ENCODE measurements around the gene KRI1. TPM values are rescaled to one million over a fixed set of nuclear protein-coding genes. Genes with fewer than 3 reads are reported as not detected.

KRI1 gene
- total and polyA plus RNA-seq, 2 experiments from 2014 or later, result 23.8 to 43.2 TPM

DNA sequence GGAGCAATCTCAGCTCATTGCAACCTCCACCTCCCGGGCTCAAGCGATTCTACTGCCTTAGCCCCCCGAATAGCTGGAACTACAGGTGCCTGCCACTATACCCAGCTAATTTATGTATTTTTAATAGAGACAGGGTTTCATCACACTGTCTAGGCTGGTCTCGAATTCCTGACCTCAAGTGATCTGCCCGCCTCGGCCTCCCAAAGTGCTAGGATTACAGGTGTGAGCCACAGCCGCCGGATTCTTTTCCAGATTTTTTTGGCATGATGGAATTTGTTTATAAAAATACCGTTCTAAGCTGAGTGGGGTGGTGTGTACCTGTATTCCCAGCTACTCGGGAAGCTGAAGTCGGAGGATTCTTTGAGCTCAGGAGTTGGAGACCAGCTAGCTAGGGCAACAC is 28.1 kb downstream of the KRI1 start:
- Histone ChIP-seq H3K27ac (ENCODE audit: low read depth) (no peak overlapping the region), H3K36me3 (ENCODE audit: insufficient read depth) (no peaks in the 10 kb centered on the region), H3K27me3 (ENCODE audit: insufficient read depth) (no peaks in the 10 kb centered on the region), H2AFZ (no peak overlapping the region), H4K20me1 (replicated peaks; ENCODE audit: insufficient read depth) (no peaks in the 10 kb centered on the region), H3K9me2 (ENCODE audit: insufficient read depth) (no peaks in the 10 kb centered on the region), H3K4me3 (no peak overlapping the region), H3K4me1 (ENCODE audit: insufficient read depth) (no peaks in the 10 kb centered on the region), H3K79me2 (replicated peaks; ENCODE audit: insufficient read depth) (no peaks in the 10 kb centered on the region), H3F3A (replicated peaks; ENCODE audit: low read depth) (0 out of 2 replicates have a peak, but pooled peaks cover under 1% of the 10 kb centered on the region), H3K4me2 (no peak overlapping the region)
- TF ChIP-seq CREB1 (CRISPR knock-in tag; IDR thresholded peaks at IDR 0.05; ENCODE audit: low read depth) (no peak), JUNB (IDR thresholded peaks at IDR 0.05; ENCODE audit: unreplicated experiment) (no peak), EZH2 (IDR thresholded peaks at IDR 0.05; ENCODE audit: low read depth, unreplicated experiment) (no peak), ZNF114 (CRISPR knock-in tag; IDR thresholded peaks at IDR 0.05) (no peak), STAT1 (IDR thresholded peaks at IDR 0.05; ENCODE audit: unreplicated experiment) (no peak), ZNF462 (CRISPR knock-in tag; IDR thresholded peaks at IDR 0.05) (no peak), NANOG (IDR thresholded peaks at IDR 0.05; ENCODE audit: borderline replicate concordance) (no peak)
- TF ChIP-seq, protein P1, sequence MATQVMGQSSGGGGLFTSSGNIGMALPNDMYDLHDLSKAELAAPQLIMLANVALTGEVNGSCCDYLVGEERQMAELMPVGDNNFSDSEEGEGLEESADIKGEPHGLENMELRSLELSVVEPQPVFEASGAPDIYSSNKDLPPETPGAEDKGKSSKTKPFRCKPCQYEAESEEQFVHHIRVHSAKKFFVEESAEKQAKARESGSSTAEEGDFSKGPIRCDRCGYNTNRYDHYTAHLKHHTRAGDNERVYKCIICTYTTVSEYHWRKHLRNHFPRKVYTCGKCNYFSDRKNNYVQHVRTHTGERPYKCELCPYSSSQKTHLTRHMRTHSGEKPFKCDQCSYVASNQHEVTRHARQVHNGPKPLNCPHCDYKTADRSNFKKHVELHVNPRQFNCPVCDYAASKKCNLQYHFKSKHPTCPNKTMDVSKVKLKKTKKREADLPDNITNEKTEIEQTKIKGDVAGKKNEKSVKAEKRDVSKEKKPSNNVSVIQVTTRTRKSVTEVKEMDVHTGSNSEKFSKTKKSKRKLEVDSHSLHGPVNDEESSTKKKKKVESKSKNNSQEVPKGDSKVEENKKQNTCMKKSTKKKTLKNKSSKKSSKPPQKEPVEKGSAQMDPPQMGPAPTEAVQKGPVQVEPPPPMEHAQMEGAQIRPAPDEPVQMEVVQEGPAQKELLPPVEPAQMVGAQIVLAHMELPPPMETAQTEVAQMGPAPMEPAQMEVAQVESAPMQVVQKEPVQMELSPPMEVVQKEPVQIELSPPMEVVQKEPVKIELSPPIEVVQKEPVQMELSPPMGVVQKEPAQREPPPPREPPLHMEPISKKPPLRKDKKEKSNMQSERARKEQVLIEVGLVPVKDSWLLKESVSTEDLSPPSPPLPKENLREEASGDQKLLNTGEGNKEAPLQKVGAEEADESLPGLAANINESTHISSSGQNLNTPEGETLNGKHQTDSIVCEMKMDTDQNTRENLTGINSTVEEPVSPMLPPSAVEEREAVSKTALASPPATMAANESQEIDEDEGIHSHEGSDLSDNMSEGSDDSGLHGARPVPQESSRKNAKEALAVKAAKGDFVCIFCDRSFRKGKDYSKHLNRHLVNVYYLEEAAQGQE (IDR thresholded peaks at IDR 0.05; ENCODE audit: unreplicated experiment), result no peak
- TF ChIP-seq, protein P2, sequence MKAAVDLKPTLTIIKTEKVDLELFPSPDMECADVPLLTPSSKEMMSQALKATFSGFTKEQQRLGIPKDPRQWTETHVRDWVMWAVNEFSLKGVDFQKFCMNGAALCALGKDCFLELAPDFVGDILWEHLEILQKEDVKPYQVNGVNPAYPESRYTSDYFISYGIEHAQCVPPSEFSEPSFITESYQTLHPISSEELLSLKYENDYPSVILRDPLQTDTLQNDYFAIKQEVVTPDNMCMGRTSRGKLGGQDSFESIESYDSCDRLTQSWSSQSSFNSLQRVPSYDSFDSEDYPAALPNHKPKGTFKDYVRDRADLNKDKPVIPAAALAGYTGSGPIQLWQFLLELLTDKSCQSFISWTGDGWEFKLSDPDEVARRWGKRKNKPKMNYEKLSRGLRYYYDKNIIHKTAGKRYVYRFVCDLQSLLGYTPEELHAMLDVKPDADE (IDR thresholded peaks at IDR 0.05), result no peak
- TF ChIP-seq, protein P3, sequence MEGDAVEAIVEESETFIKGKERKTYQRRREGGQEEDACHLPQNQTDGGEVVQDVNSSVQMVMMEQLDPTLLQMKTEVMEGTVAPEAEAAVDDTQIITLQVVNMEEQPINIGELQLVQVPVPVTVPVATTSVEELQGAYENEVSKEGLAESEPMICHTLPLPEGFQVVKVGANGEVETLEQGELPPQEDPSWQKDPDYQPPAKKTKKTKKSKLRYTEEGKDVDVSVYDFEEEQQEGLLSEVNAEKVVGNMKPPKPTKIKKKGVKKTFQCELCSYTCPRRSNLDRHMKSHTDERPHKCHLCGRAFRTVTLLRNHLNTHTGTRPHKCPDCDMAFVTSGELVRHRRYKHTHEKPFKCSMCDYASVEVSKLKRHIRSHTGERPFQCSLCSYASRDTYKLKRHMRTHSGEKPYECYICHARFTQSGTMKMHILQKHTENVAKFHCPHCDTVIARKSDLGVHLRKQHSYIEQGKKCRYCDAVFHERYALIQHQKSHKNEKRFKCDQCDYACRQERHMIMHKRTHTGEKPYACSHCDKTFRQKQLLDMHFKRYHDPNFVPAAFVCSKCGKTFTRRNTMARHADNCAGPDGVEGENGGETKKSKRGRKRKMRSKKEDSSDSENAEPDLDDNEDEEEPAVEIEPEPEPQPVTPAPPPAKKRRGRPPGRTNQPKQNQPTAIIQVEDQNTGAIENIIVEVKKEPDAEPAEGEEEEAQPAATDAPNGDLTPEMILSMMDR (conservative IDR thresholded peaks at IDR 0.05; ENCODE audit: low read depth in 2 of 2), result no peak
- H3K4me3 Mint-ChIP-seq, result no peak overlapping the region
- H3K9me3 Mint-ChIP-seq, result no peaks in the 10 kb centered on the region
- H3K27ac Mint-ChIP-seq, result no peak overlapping the region
- H3K4me1 Mint-ChIP-seq, result no peaks in the 10 kb centered on the region
- DNase-seq (ENCODE audit: low spot score) (no peak), ATAC-seq (no peak)
- H3K27me3 Mint-ChIP-seq (ENCODE audit: insufficient read depth, low read depth, poor library complexity), result peaks cover 9% of the 10 kb centered on the region
- H3K36me3 Mint-ChIP-seq (ENCODE audit: low read depth), result no peaks in the 10 kb centered on the region

Data from GM23338 (cell line).